NB4 (cell line): ENCODE measurements around the gene ALPP.
"Not testable (repeated sequence)": the region's sequence is repeated elsewhere in the genome, so short reads cannot be mapped to it uniquely, and the experiment has no call there.

ENCODE experiments used
- CTCF ChIP-seq: IDR thresholded peaks from one replicate; pipeline ENCODE4 v1.5.1; 2012; ENCODE audit warnings: low read depth, low read length
- MAX ChIP-seq: IDR thresholded peaks from 2 replicates; pipeline ENCODE4 v1.6.1; 2011; ENCODE audit warnings: low read depth, low read length
- MYC ChIP-seq: IDR thresholded peaks from 2 replicates; pipeline ENCODE4 v1.6.1; 2011; ENCODE audit warnings: low read depth, low read length
- POLR2A ChIP-seq: IDR thresholded peaks from 2 replicates; pipeline ENCODE4 v1.6.1; 2011; ENCODE audit warnings: mild to moderate bottlenecking; ENCODE audit not compliant: insufficient read length; ENCODE audit errors: extremely low read depth

- TF ChIP-seq CTCF, POLR2A, MAX, MYC: not testable (repeated sequence)
Measured at GRCh38 chr2:232366461-232366860, 12.1 kb upstream of the ALPP start.
